Activated CD8-positive, alpha-beta memory T cell treated with anti-CD3 and anti-CD28 coated beads for 36 hours (primary cell): ENCODE data around the gene WRAP73. TPM values are rescaled to one million over a fixed set of nuclear protein-coding genes. Genes with fewer than 3 reads are reported as not detected.

ENCODE experiments used
- CTCF ChIA-PET: fragments of 350-600 bp; sonication (Branson Sonifier 250); formaldehyde crosslinking; loops from one replicate; lab custom pipeline; 2021; ENCODE audit warnings: antibody characterized with exemption; lab: Charles Lee
- POLR2A ChIA-PET: fragments of 350-600 bp; sonication (Branson Sonifier 250); formaldehyde crosslinking; loops from one replicate; lab custom pipeline; 2021; ENCODE audit warnings: antibody characterized with exemption; lab: Charles Lee
- total RNA-seq, 2 experiments: library from RNA; stranded (reverse); gene quantifications; one replicate each; pipeline ENCODE4 v1.2.3, GENCODE V29; 2021

WRAP73 gene
- total RNA-seq, 2 experiments from 2014 or later, result 31.3 to 35.6 TPM

DNA sequence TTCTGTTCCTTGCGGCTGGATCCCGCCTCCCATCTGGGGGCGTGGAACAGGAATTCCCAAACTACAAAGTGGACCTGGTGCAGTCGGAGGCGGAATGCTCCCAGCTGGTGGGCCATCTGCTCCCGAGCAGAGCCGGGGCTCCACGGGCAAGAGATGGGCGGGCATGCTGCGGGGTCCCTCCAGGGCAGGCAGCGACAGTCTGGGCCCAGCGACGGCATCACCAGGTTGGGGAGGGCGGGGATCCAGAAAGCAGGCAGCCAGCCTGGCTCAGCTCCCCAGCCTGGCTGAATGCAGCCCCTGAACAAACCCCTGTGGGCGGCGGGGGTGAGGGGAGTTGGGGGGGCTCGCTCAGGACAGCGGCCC is 42.2 kb downstream of the WRAP73 start:
- CTCF ChIA-PET, result interaction anchor here (1.3 to 1.7 kb wide), 2 partner anchors 13 to 154 kb away, joined by 3 to 5 read pairs; no protein-coding TSS in a partner anchor
- POLR2A ChIA-PET, result no interaction called here

DNA sequence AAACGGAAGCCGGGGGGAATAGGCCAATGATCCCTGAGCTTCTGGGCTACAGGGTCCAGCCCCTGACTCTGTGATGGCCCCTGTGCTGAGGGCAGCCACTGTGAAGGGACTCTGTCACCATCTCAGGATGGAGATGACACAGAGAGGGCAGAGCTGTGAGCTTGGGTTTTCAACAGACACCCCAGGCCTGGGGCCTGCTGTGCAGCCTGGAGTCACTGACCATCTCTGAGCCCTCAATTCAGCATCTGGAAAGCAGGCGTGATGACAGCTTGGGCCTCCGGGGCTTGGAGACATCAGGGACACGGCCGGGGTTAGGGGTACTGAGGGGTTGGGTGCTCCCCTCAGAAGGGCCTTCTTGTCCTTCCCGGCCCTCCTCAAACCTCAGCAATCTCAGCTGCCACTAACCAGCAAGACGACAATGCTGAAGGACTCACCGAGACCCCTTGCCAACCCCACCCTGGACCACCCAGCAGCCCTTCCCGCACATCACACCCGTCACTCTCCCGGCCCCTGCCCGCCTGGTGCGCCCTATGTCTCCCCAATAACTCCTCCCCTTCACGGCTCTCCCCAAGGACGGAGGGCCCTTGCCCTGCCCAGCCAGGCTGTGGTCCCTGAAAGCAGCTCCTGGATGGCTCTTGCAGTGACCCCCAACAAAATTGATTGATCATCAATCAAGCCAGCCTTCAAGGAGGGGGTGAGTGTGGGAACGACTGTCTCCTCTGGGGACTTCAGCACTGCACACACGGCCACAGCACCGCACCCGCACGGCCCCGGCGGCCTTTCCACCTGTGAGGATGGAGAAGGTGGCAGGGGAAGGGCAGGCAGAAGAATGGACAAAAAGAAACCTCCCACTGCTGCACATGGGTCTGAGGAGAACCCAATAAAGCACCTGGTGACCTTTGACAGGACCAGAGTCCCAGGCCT is 42.9 kb downstream of the WRAP73 start:
- ChIA-PET CTCF (interaction anchor here (0.9 to 1.8 kb wide), 3 partner anchors 13 to 154 kb away, joined by 3 to 4 read pairs (median 3); no protein-coding TSS in a partner anchor), POLR2A (no interaction called here)

DNA sequence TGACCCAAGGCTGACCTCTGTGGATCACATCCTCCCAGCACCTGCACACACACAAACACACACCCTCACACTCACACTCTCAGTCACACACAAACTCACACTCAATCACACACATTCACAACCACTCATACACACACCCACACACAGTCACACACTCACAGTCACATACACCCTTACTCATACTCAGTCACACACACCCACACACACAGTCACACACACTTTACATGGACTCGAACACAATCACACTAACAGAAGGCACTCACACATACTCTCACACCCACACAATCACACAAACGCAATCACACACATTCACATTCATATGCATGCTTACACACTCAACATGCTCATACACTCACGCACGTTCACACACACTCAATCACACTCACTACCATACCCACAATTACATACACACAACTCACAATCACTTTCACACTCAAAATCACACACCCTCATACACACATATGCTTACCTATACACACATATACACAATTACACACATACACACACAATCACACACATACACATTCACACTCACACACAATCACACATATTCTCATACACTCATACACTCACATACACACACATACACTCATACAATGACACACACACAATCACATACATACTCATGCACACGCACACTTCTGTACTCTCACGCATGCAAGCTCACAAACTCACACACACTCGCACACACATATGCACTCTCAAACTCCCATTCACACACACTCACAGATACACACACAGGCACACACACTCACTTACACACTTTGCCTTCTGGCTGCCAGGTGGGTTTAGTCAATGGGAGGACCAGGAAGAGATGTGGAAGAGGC is 44.7 kb downstream of the WRAP73 start:
- POLR2A ChIA-PET, result no interaction called here
- CTCF ChIA-PET, result interaction anchor here (1.8 kb wide), 1 partner anchor 14 kb away, joined by 4 read pairs; no protein-coding TSS in a partner anchor

DNA sequence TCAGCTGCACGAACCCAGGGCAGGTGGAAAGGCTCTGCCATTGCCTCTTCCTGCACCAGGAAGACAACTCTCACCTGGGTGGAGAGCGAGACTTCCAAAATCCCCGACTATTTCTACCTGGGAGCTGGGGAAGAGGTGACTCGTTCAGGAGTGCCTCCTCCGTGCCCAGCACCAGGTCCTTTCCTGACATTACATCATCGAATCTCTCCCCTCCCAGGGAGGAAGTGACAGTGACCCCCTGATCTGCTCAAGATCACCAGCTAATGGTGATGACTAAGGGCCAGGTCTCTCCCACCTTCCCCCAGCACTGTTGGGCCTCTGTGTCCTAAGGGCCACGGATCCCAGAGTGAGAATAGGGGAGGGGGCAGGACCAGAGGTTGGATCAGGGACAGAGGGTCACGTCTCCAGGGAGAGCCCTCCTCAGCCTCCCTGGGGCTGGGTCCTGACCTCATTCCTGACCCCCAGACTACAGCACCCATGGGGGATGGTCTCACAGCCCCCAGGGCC is 45.4 kb downstream of the WRAP73 start:
- CTCF ChIA-PET, result no interaction called here

DNA sequence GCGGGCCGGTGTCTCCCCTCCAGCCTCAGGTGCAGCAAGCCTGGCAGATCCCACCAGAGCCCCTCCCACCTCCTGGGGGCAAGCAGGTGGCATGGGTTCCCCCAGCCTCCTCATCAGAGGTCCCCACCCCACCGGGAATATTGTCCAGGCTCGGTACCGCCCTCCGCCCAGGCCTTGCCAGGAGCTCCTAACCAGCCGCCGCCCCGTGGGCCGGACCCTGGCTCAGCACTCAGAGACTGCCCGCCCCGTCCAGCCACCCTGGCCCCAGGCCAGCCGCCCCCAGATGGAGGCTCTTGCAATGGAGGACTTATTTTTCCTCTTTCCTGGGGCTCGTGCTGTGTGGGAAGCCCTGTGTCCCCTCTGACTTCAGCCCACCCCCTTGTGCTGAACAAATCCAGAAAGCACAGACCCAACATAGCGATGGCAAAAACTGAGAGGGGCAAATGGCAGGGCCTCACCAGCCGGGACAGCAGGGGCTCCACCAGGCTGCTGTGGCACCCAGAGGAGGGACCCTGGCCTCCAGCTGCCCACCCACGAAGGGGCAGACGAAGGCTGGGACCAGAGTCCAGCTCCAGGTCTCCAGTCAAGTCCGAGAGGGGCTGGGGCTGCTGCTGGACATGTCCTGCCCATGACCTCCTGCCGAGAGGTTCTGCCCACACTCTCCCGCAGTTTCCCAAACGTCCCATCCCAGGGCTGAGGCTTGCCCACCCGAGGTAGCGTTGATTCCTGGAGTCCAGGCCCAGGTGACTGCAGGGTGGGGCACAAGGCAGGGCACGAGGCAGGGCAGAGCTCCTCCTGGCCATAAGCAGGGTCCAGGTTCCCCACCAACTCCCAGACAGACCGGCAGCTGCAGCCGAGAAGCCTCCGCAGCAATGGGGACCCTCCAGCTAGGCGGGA is 46.1 kb downstream of the WRAP73 start:
- CTCF ChIA-PET, result no interaction called here
- POLR2A ChIA-PET, result no interaction called here

More for the DNA sequence above, 45.4 kb downstream of the WRAP73 start:
- POLR2A ChIA-PET, result no interaction called here

DNA sequence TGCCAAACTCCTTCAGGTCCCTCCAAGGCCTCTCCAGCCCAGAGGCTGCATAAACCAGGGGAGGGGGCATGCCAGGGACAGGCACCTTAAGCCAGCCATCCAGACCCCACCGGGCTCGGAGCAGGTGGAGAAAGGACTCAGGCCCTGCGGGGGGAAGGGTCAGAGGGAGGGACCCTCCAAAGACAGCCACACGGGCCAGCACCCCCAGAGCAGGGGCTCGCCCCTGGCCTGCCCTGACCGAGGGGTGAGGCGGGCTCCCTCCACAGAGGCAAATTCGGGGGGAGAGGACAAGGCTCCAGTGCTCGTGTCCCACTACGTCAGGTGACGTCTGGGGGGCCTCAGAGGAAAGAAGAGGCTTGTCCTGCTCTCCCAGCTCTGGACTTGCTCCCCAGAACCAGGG is 46.7 kb downstream of the WRAP73 start:
- ChIA-PET POLR2A (no interaction called here), CTCF (no interaction called here)

DNA sequence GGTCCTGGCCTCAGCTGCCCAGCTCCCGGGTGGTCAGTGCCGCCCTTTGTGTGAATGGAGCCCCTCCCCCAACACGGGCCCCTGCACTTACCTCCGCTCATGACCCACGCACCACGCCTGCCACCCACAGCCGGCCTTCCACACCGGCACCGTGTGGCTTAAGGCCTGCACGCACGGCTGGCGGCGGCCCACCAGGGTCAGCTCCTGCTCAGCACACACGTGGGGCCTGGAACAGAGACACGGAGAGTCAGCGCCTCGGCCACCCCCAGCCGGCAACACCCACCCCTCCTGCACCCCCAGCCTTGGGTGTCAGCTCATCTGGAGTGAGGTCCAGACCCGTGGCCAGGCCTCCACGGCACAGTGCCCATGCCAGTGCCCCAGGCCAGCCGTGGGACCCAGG is 47.5 kb downstream of the WRAP73 start:
- CTCF ChIA-PET, result no interaction called here
- POLR2A ChIA-PET, result no interaction called here

DNA sequence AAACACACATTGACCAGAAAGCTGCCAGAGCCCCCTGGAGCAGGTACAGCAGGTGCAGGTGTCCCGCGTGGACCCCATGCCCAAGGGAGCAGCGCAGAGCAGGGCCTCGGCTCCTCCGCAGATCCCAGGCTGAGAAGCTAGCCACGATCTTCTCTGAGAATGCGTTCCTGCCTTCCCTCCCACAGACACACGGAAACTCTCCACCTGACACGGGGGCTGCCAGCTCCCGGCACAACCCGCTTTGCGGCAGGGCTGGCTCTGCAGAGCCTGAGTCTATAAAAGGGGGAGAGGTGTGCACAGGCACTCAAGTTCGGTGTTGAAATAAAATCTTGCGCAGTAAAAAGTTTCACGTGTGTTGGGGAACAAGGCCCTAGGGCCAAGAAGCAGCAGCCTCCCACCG is 48.2 kb downstream of the WRAP73 start:
- POLR2A ChIA-PET, result no interaction called here
- CTCF ChIA-PET, result no interaction called here

DNA sequence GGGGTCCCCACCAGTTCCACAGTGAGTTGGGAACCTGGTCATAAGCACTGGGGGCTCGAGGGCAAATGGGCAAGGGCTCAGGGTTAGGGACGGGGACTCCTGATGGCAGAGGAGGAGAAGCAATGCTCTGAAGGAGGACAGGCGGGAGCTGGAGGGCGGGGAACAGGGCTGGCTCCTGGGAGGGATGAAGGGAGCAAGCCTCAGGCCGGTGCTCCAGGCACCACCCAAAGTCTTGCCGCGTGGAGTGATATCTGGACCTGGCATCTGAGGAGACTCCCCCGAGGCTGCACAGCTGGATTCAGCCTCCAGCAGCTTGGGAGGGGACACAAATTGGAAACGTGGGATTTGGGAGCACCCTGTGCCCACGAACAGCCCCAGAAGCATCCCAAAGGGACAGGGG is 49.5 kb downstream of the WRAP73 start:
- ChIA-PET POLR2A (no interaction called here), CTCF (no interaction called here)

DNA sequence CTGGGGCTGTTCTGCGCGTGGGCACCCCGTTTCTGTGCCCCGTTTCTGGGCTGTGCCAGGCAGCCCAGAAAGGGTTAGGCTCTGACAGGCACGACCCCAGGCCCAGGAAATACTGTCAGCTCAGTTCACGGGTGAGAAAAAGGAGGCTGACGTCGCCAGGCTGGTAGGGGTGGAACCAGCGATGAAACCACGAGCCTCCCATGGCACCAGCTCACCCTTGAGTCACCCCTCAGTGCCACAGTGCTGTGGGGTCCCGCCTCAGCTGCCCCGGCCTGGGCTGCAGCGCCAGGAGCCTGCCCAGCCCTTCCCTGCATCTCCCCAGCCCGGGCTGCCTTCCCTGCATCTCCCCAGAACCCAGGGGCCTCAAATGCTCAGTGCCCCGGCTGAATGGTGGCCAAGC is 50.1 kb downstream of the WRAP73 start:
- ChIA-PET POLR2A (no interaction called here), CTCF (no interaction called here)

DNA sequence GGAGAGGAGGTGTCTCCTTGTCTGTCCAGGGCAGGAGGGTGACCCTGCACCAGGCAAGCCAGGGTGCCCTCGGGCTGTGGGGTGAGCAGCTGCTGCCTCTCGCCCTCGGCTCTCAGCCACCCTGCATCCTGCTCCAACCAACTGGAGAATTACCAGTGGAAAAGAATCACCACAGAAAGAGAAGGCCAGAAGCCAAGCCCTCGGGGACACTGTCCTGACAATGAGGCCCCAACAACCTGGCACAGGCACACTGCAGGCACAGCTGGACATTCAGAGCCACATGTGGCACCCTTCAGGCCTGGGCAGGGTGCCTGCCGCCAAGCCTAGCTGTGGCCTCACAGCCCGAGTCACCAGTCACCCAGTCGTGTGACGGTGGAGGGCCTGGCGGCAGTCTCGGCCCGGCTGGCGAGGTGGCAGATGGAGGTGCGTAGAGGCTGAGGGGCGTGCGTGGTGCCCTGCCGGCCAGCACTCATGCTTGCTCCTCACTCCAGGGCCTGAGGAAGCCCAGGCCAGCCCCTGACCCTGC is 50.6 kb downstream of the WRAP73 start:
- ChIA-PET CTCF (no interaction called here), POLR2A (interaction anchor here (0.9 kb wide), 1 partner anchor 68 kb away, joined by 3 read pairs; no protein-coding TSS in a partner anchor)

DNA sequence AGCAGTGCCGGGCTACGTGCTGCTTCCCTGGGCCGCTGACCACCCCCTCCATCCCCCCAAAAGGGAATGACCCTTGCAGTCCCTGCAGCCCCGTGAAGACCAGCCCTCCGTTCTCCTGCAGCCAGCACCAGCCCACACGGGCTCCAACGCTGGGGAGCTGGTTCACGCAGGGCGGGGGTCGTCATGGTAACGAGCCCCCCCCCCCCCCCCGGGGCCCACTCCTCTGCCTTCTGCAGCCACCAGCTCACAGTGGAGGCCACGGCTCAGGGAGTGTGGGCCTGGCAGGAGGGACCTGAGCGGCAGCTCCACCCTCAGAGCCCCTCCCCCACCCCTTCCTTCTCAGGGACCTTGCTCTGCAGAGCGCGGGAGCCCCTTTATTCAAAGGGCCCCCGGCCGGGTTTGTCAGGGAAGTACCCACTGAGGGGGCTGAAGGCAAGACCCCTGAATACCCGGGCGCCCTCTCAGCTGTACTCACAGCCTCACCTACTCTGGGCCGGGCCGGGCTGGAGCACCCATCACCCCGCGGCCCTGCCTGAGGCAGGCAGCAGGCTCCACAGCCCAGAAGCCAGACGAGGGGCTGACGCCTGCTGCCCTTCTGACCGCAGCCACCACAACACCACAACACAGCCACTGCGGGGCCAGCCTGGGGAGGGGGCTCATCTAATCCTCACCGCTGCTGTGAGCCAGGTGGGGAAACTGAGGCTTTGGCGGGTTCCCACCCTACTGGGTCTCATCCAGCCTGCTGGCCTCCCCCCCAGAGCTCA is 51.2 kb downstream of the WRAP73 start:
- ChIA-PET POLR2A (interaction anchor here (0.9 kb wide), 1 partner anchor 67 kb away, joined by 3 read pairs; no protein-coding TSS in a partner anchor), CTCF (interaction anchor here (1.7 kb wide), 1 partner anchor 22 kb away, joined by 9 read pairs; no protein-coding TSS in a partner anchor)

DNA sequence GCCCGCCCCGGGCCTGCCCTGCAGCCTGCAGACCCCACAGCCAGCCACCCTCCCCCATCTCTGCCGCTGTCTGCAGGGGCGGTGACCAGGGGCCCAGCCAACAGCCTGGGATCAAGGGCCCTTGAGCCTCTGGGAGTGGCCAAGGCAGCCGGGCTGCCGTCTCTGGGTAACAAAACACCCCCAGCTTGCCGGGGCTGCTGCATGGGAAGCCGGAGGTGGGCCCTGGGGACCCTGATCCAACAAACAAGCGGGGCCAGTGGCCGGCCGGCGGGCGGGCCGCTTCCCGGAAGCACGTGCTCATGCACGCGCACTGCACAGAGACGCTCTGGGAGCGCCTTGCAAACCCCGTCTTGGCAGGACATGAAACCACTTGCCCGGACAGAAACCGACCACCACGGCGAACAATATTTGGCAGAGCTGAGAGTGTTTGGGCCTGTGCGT is 51.8 kb downstream of the WRAP73 start:
- CTCF ChIA-PET, result interaction anchor here (1.7 kb wide), 1 partner anchor 22 kb away, joined by 9 read pairs; no protein-coding TSS in a partner anchor
- POLR2A ChIA-PET, result no interaction called here

DNA sequence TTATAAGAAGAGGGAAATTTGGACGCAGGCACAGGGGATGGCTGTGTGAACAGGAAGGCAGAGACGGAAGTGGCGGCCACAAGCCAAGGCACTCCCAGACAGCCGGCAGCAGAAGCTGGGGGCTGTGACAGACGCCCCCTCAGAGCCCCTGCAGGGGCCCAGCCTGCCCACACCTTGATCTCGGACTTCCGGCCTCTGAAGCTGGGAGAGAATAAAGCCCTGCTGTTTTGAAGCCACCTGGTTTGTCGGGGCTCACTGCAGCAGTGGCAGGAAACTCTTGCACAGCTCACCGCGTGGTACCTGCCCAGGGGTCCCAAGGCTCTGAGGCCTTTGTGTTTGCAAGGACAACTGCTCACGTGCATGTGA is 52.3 kb downstream of the WRAP73 start:
- CTCF ChIA-PET, result interaction anchor here (0.8 to 1.7 kb wide), 2 partner anchors 23 to 79 kb away, joined by 3 to 9 read pairs; no protein-coding TSS in a partner anchor
- POLR2A ChIA-PET, result no interaction called here

DNA sequence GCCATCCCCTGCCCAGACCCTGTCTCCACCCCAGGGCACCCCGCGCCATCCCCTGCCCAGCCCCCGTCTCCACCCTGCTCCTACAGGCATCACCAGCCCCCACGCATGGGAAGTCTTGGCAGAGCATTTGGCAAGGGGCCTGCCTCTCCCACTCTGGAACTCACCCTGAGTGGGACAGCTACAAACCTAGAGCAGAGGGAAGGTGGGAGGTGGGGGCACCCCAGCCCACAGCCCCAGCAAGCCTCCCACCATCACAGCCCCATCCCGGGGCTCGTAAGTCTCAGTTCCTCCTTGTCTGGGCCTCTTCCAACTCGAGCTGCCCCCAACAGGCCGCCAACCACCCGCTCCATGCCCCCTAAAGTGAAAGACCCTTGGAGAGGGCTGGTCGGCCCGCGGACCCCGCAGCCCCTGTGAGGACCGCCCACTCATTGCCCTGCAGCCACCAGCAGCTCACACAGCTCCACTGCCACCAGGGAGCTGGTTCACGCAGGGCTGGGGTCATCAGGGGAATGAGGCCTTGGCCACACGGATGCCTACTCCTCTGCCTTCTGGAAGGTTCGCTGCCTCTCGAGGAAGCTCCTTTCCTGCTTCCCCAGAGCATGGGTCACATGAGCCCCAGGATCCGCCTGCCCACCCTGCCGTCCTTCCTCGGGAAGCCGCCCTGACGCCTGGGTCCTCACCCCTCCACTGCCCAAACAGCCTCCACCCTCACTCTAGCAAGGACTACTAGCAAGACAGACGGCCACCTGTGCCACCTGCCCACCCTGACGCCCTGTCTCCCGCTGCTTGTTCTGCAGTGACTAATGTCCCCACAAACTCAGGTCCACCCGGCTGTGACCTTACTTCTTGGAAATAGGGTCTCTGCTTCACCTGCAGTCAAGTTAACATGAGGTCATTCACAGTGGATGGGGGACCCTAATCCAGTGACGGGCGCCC is 53.0 kb downstream of the WRAP73 start:
- ChIA-PET POLR2A (no interaction called here), CTCF (interaction anchor here (0.8 to 1.7 kb wide), 2 partner anchors 23 to 78 kb away, joined by 3 to 9 read pairs; no protein-coding TSS in a partner anchor)

DNA sequence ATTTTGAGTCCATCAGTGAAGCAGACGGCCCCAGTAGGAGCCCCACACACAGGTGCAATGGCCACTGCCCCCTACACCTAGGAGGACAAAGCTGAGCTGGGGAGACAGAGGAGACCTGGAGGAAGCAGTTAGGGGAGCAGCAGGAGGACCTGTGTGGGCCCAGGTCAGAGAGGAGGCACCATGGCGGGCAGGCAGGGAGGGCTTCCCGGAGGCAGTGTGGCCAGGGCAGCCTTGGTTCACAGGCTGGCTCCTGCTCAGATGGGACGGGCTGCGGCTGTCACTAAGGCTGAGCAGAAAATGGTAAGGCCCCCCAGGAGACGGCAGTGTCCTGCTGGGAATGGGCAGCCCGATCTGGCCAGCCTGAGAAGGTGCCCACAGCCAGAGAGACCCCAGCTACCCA is 54.0 kb downstream of the WRAP73 start:
- ChIA-PET CTCF (no interaction called here), POLR2A (no interaction called here)
